CD4-positive, alpha-beta T cell treated with Interleukin-12 subunit alpha and Interleukin-12 subunit beta, for 1 hour (primary cell): Measurements from ENCODE around the gene TNFRSF19.

Experiments
- DNase-seq: peaks from one replicate; pipeline ENCODE4 v3.0.0-alpha.2; 2020

Gene TNFRSF19

DNA sequence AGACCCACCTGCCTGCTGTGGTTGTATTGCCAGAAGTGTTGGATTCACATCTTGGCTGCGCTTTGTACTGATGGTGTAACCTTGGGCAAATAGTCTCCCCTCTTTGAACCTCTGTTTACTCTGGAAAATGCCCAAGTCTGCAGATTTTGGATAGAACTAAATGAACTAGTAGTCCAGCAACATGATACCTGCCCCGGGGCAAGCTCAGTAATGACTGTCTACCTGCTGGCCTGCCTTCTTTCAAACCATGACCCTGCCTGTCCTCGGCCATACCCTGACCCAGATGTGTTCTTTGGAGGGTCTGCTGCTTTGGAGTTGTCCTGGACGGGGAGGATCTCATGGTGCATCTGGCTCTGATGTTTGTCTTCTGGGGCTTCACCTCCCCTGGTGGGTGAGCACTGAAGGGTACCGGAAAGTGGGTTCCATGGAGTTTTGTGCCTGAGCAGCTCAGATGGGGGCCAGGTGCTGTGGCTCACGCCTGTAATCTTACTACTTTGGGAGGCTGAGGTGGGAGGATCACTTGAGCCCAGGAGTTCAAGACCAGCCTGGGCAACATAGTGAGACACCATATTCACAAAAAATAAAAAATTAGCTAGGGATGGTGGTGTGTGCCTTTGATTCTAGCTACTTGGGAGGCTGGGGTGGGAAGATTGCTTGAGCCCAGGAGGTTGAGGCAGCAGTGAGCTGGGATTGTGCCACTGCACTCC is 59.5 kb downstream of the TNFRSF19 start:
- no peak for DNase-seq

GRCh38 chr13:23630349-23631093 is 60.3 kb downstream of the TNFRSF19 start:
- no peak for DNase-seq

DNA sequence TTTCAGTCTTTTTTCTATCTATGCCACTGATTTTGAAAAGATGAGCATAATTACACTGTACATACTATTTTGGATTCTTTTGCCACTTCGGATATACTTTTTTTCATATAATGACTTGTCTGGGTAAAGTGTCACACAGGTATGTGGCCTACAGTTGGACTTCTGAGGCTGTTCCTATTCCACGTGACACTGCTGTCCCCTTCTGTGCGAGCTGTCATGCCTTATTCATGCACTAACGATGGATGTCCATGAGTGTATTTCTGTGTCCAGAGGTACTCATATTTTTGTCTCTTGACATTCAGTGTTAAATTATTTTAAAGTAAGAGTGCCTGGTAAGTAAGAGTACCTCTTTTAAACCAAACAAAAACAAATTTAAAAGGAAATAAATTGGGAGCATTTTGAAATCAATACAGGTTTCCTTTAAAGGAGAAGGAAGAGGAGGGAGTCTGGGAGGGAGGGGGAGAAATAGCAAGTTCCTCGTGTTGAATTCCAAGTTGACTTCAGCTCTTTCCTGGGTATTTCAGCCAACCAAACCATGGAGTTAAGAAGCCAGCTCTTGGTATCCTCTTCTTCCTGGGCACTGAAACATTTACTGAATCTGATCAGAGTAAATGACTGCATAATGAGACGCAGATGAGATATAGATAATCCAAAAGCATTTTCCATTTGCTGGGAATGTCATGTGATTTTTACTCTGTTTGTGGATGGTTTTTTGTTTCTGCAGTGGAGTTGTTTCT is 61.3 kb downstream of the TNFRSF19 start:
- DNase-seq, result no peak

GRCh38 chr13:23632048-23632582 is 61.9 kb downstream of the TNFRSF19 start:
- DNase-seq, result no peak

DNA sequence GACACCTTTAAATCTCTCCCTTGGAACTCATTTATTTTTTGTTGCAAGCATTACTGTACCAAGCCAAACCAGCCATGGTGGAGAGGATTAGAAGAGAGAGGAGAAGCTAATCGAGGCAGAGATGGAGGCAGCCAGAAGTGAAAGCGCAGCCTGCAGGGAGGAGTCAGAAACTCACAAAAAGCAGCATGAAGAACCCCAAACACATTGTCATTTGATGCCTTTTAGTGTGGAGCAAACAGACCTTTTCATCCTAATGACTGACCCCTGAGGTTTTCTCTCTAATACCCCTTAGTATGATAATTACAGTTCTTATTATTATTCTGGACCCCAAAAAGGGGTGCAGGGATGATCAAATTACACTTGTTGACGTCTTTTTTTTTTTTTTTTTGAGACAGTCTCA is 62.5 kb downstream of the TNFRSF19 start:
- no peak for DNase-seq

DNA sequence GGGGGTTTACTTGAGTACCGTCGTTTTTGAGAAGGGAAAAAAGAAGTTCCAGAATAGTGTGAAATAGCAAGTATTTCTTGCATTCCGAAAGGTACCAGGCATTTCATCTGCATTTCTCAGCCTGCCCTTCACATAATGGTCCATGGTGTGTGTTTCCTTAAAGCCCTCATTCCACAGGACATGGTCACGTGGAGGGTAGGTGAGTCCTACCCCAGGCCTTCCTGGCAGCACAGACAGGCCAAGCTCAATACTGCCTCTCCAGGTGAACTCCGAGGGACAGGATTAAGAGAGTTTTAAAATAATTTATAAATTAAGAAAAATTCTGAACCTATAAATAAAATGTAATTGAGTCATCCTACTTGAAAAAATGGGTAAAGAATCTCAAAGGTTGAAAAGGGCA is 64.7 kb downstream of the TNFRSF19 start:
- no peak for DNase-seq

DNA sequence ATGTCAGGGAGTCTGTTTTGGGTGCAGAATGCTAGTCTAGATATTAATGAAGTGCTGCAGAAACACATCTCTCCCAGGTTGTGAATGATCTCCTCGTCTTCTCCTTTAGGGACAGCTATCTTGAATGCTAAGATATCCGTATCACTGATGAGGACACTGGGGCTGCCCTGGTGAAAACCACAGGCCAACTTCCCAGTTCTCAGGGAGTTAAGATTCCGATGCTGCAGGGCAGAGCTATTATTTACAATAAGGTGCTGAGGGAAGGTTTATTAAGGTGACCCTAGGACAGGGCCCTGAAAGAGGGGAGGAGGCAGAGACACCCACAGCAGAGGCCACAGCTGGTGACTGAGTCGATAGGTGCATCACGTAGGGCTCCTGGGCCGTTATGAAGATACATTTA is 66.1 kb downstream of the TNFRSF19 start:
- no peak for DNase-seq

DNA sequence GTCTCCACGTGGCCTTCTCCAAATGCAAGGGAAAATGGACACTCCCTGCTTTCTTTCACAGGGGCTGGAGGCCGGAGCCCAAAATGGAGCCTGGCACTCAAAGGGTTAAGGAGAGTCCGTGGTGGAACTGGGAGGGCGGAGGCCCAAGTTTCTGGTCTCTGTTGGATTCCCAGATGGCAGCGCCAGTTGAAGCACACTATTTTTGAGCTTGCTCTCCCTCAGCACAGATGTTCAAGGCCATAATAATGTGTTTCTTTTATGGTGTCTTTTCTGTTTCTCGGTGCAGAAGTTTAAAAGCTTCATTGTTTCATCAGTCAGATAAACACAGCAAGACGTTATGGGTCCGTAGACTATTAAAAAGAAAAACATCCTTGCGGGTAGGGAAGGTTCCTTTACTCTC is 67.6 kb downstream of the TNFRSF19 start:
- no peak for DNase-seq

DNA sequence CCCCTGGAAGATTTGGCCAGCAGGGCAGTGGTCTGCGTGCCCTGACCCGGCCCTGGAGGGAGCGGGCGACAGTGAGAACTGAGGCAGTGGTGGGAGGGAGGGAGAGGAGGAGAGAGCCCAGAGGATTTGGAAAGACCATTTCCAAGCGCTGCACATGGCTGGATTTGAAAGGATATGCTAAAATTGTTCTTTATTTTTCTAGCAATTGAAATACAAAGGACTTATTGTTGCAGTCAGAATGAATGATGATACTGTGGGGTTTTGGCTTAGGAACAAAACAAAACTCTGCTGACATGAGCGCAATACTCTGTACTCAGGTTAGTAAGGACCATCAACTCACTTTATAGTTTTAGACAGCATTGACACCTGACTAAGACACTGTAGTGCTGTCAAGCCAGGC is 69.5 kb downstream of the TNFRSF19 start:
- DNase-seq, result no peak

- DNase-seq, result no peak
Measured at GRCh38 chr13:23642110-23642509, 71.9 kb downstream of the TNFRSF19 start.

GRCh38 chr13:23643338-23644125 is 73.3 kb downstream of the TNFRSF19 start:
- DNase-seq, result no peak

- DNase-seq, result no peak
Measured at GRCh38 chr13:23644126-23644419, 73.9 kb downstream of the TNFRSF19 start.

DNA sequence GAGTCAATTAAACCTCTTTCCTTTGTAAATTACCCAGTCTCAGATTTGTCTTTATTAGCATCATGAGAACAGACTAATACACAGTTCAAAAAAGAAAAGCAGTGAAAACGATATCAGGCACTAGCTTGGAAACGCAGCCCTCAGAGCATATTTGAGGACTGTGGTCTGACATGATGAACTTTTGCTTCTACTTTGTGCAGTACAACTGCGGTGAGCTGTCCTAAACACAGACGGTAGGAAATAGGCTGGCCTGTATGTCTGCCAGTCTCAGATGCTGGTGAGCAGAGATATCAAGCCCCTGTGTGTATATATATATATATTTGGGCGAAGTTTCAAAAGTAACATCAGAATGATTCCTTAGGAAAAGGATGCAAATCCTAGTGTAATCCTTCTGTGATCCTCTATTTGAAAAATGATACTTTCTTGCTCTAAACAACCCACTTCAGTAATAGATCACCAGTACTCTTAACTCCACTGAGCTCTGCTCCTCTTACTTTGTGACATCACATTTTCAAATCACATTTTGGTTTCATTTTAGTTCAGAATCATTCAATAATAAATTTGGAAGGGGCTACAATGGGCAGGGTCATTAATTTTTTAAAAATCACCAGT is 74.4 kb downstream of the TNFRSF19 start:
- DNase-seq, result no peak

GRCh38 chr13:23645851-23646250 is 75.6 kb downstream of the TNFRSF19 start:
- DNase-seq, result no peak

- no peak for DNase-seq
Measured at GRCh38 chr13:23651439-23651838, 81.2 kb downstream of the TNFRSF19 start.

GRCh38 chr13:23651887-23652286 is 81.7 kb downstream of the TNFRSF19 start:
- DNase-seq, result peak; percentile 6

GRCh38 chr13:23652909-23653726 is 82.9 kb downstream of the TNFRSF19 start:
- DNase-seq, result no peak

DNA sequence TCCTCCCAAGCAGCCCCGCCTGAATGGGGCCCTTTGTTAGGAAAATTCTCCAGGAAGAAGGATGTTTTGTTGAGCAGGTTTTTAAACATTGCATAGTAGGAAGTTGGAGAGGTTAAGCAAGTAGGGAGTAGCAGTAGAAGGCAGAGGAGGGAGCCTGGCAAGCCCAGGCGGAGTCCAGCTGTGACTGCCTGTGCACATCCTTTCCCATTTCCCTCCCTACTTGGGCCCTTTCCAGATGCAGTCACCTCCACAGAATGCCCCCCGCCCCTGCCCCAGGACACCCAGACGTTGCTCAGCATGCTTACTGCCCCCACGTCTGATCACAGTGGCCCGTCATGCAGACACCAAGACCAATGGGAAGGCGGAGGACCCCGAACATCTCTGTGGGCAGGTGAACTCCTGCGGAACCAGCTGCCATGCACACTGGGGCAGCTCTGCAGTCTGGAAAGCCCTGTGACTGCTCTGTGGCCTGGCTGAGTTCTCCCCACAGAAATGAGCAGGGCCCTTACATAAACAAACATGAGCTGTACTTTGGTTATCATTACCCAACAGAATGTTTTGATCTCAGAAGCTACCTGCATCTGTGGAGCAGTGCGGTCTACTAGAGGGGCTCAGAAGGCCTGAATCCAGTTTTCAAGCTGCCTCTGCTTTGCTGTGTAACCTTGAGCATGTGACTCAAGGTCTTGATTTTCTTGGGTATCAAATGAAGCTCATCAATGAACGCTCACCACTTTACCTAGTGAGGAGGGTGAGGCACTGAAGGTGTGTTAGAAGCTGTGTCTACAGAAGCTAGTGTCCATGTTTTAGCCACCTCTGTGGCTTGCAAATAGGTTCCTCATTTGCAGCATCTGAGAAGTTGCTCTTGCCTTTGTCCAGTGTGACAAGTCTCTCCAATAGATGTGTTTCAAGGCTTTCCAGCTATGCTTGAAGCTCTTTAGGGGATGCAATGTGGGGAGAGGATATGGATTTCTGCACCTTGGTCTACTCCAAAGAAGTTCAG is 84.2 kb downstream of the TNFRSF19 start:
- DNase-seq, result no peak

DNA sequence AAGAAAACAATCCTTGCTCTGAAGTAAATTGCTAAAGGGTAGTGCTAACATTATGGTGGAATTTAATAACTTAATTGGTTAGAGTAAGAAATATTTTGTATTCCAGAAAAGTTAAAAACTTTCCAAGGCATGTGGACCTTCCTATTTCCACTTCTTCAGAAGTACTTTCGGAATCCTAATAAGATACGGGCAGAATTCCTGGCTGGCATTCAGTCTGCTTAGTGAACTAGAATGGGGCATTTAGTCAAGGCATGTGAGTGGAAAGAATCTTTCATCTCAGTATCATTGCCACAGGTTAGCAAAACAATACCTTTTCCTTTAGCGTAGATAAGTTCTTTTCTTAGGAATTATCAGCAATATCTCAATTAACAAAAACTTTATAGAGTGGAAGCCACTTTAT is 85.1 kb downstream of the TNFRSF19 start:
- DNase-seq, result no peak

GRCh38 chr13:23656637-23657371 is 86.6 kb downstream of the TNFRSF19 start:
- DNase-seq, result no peak
